Esophagus muscularis mucosa (tissue), 4 donors: ENCODE data around the gene PER3. TPM values are rescaled to one million over a fixed set of nuclear protein-coding genes. Genes with fewer than 3 reads are reported as not detected.

Experiments
- DNase-seq: peaks from one replicate; pipeline ENCODE4 v3.0.0-alpha.2; 2017; ENCODE audit errors: extremely low spot score
- H3K27ac ChIP-seq, 4 donors: fragments of 200-600 bp; sonication (generic); replicated peaks in 1 of 4; 1 replicate in 3 of 4; 2 replicates in 1 of 4; pipeline ENCODE4 v1.5.1; 2016 to 2019; ENCODE audit warnings: mild to moderate bottlenecking in 1 of 4
- H3K27me3 ChIP-seq, 4 donors: fragments of 200-600 bp; sonication (generic); one replicate each; pipeline versions ENCODE4 v1.5.1 to v1.6.0; 2016 to 2019
- H3K36me3 ChIP-seq, 4 donors: fragments of 200-600 bp; sonication (generic); one replicate each; pipeline ENCODE4 v1.5.1; 2016 to 2019
- H3K4me1 ChIP-seq, 4 donors: fragments of 200-600 bp; sonication (generic); one replicate each; pipeline ENCODE4 v1.5.1; 2016 to 2019
- H3K4me3 ChIP-seq, 4 donors: fragments of 200-600 bp; sonication (generic); 1 replicate in 2 of 4; 2 replicates in 2 of 4; pipeline ENCODE4 v1.5.1; 2016 to 2019; ENCODE audit warnings: mild to moderate bottlenecking in 4 of 4, moderate library complexity in 1 of 4
- H3K9me3 ChIP-seq, 4 donors: fragments of 200-600 bp; sonication (generic); 1 replicate in 3 of 4; 2 replicates in 1 of 4; pipeline ENCODE4 v1.5.1; 2016 to 2019
- CTCF ChIP-seq, 3 experiments: fragments of 200-600 bp in 2 of 3; fragments of 450-650 bp in 1 of 3; sonication (generic) in 2 of 3; IDR thresholded peaks; one replicate each; pipeline ENCODE4 v1.5.1; 2017 to 2019; ENCODE audit warnings: antibody characterized with exemption in 3 of 3, mild to moderate bottlenecking in 2 of 3, moderate library complexity in 1 of 3
- EP300 ChIP-seq: sonication (generic); formaldehyde crosslinking; IDR thresholded peaks from one replicate; pipeline ENCODE4 v1.6.1; 2017; ENCODE audit warnings: antibody characterized with exemption
- POLR2A ChIP-seq: fragments of 450-650 bp; IDR thresholded peaks from one replicate; pipeline ENCODE4 v1.6.1; 2017; ENCODE audit warnings: antibody characterized with exemption, moderate library complexity, mild to moderate bottlenecking, low read depth
- POLR2AphosphoS5 ChIP-seq, 2 donors: sonication (generic); formaldehyde crosslinking; IDR thresholded peaks; one replicate each; pipeline ENCODE4 v1.6.1; 2017; ENCODE audit warnings: antibody characterized with exemption in 2 of 2
- WGBS: methylation state at CpG from one replicate; pipeline ENCODE4 v1.1.5; 2018; 5-methylcytosine and 5-hydroxymethylcytosine counted together
- intact Hi-C: fragments of 100-400 bp; cut with DNase I; formaldehyde crosslinking; loops from one replicate; pipeline ENCODE4 v1.15.1; 2023
- total RNA-seq, 4 donors: library from RNA; depleted of rRNA; stranded (reverse); fragments of >200 nt; gene quantifications; one replicate each; pipeline versions ENCODE4 v1.1.0 to v1.2.1, GENCODE V29; 2016

PER3 gene
- total RNA-seq, 4 donors from 2014 or later = 25.8 to 45.8 (median 42.6) TPM

- Histone ChIP-seq H3K4me1 (peaks cover 4 to 11% (median 8%) of the 10 kb centered on the region in 4 donors), H3K27me3 (no peaks in the 10 kb centered on the region), H3K36me3 (no peaks in the 10 kb centered on the region), H3K27ac (no peak overlapping the region), H3K4me3 (no peak overlapping the region), H3K9me3 (no peaks in the 10 kb centered on the region)
- no peak for DNase-seq
- 80% methylated on average over 4 of the region's 4 CpGs for WGBS
- TF ChIP-seq POLR2A = no peak
- TF ChIP-seq EP300 = no peak
- TF ChIP-seq CTCF (IDR thresholded peaks at IDR 0.05) = no peak
- no peak for TF ChIP-seq POLR2AphosphoS5 (IDR thresholded peaks at IDR 0.05)
- intact Hi-C loops = no loop called here
Measured at GRCh38 chr1:7767176-7767575, 16.9 kb upstream of the PER3 start.

- Histone ChIP-seq H3K4me1 (peaks cover 11 to 25% (median 21%) of the 10 kb centered on the region in 4 donors), H3K27me3 (no peaks in the 10 kb centered on the region), H3K27ac (no peak overlapping the region), H3K9me3 (no peaks in the 10 kb centered on the region), H3K4me3 (no peak overlapping the region), H3K36me3 (peaks cover 0 to 9% (median 0%) of the 10 kb centered on the region in 4 donors)
- TF ChIP-seq CTCF (IDR thresholded peaks at IDR 0.05) (no peak), POLR2AphosphoS5 (IDR thresholded peaks at IDR 0.05) (no peak), POLR2A (no peak), EP300 (no peak)
- 57% methylated on average over 2 of the region's 2 CpGs for WGBS
- intact Hi-C loops = no loop called here
- no peak for DNase-seq
Measured at GRCh38 chr1:7768583-7768982, 15.5 kb upstream of the PER3 start.

GRCh38 chr1:7769673-7770412, 14.2 kb upstream of the PER3 start:
- WGBS = 92% methylated on average over 12 of the region's 12 CpGs
- peaks cover 11 to 29% (median 23%) of the 10 kb centered on the region in 4 donors for H3K4me1 ChIP-seq
- peak overlapping the region in 1 of 4 donors; percentile 96 for H3K27ac ChIP-seq
- intact Hi-C loops = no loop called here
- no peak for DNase-seq
- no peaks in the 10 kb centered on the region for H3K9me3 ChIP-seq
- no peaks in the 10 kb centered on the region for H3K27me3 ChIP-seq
- no peak for TF ChIP-seq CTCF (IDR thresholded peaks at IDR 0.05)
- no peak for TF ChIP-seq POLR2A
- TF ChIP-seq POLR2AphosphoS5 (IDR thresholded peaks at IDR 0.05) = no peak
- no peak for TF ChIP-seq EP300
- H3K4me3 ChIP-seq = no peak overlapping the region
- peaks cover 0 to 21% (median 4%) of the 10 kb centered on the region in 4 donors for H3K36me3 ChIP-seq

- WGBS = 17% methylated on average over 6 of the region's 6 CpGs
- no peak for DNase-seq
- intact Hi-C loops = no loop called here
- no peak for TF ChIP-seq EP300
- no peak for TF ChIP-seq POLR2AphosphoS5 (IDR thresholded peaks at IDR 0.05)
- no peak for TF ChIP-seq CTCF (IDR thresholded peaks at IDR 0.05)
- no peak for TF ChIP-seq POLR2A
- H3K27me3 ChIP-seq = no peaks in the 10 kb centered on the region
- peak overlapping the region; percentile 91 to 96 (median 93) for H3K27ac ChIP-seq
- no peaks in the 10 kb centered on the region for H3K9me3 ChIP-seq
- peaks cover 11 to 29% (median 26%) of the 10 kb centered on the region in 4 donors for H3K4me1 ChIP-seq
- H3K4me3 ChIP-seq = peak overlapping the region; percentile 82 to 99 (median 90)
- peaks cover under 1 to 24% (median 4%) of the 10 kb centered on the region in 4 donors for H3K36me3 ChIP-seq
Measured at GRCh38 chr1:7770669-7770996, 13.5 kb upstream of the PER3 start.
